A549 (cell line): ENCODE measurements around the gene CR2. TPM values are rescaled to one million over a fixed set of nuclear protein-coding genes. Genes with fewer than 3 reads are reported as not detected.

ENCODE experiments used
- ATAC-seq, 2 experiments: fragments of 200-7000 bp in 1 of 2; fragments of >200 bp in 1 of 2; cut with Nextera tagmentation in 1 of 2; cut with Tn5 transposase in 1 of 2; 3 replicates each; pipeline versions ENCODE4 v1.8.0 to v1.9.1; 2018 to 2020; ENCODE audit warnings: mild to moderate bottlenecking in 1 of 2, moderate library complexity in 1 of 2
- CTCF ChIA-PET: fragments of 300-600 bp; sonication (Branson Sonifier 250); formaldehyde crosslinking; extraction: SDS; loops from one replicate; lab custom pipeline; 2021; ENCODE audit warnings: antibody characterized with exemption, inconsistent platforms; lab: Yijun Ruan, JAX
- POLR2A ChIA-PET: fragments of 350-600 bp; formaldehyde crosslinking; extraction: SDS; loops from one replicate; lab custom pipeline; 2021; ENCODE audit warnings: antibody characterized with exemption, inconsistent platforms; lab: Yijun Ruan, JAX
- DNase-seq, 2 experiments: peaks; one replicate each; pipeline versions ENCODE4 v3.0.0 to v3.0.0-alpha.2; 2011 to 2016; ENCODE audit warnings: low read depth in 1 of 2, low spot score in 1 of 2
- FAIRE-seq: peaks from 2 replicates; lab custom pipeline; 2011; peaks lifted over from hg19 to GRCh38; lab: Jason Lieb, UNC
- H3K27ac ChIP-seq, 2 experiments: fragments of >200 bp; sonication (Bioruptor Twin); formaldehyde crosslinking; 3 replicates each; pipeline ENCODE4 v1.5.1; 2016 to 2017
- H3K4me1 ChIP-seq: fragments of >200 bp; sonication (Bioruptor Twin); formaldehyde crosslinking; 3 replicates; pipeline ENCODE4 v1.6.1; 2016
- H3K4me2 ChIP-seq: fragments of >200 bp; sonication (Bioruptor Twin); formaldehyde crosslinking; 3 replicates; pipeline ENCODE4 v1.6.1; 2016
- H3K4me3 ChIP-seq: fragments of >200 bp; sonication (Bioruptor Twin); formaldehyde crosslinking; 3 replicates; pipeline ENCODE4 v1.5.1; 2016
- H3K9me3 ChIP-seq: fragments of >200 bp; sonication (Bioruptor Twin); formaldehyde crosslinking; 3 replicates; pipeline ENCODE4 v1.6.1; 2016
- CBX8 ChIP-seq: fragments of 200-600 bp; sonication (generic); IDR thresholded peaks from 2 replicates; pipeline ENCODE4 v1.6.1; 2016
- EHMT2 ChIP-seq: fragments of 200-600 bp; sonication (generic); IDR thresholded peaks from 2 replicates; pipeline ENCODE4 v1.6.1; 2016; ENCODE audit warnings: antibody characterized with exemption, low read depth, mild to moderate bottlenecking, moderate library complexity
- FOSL2 ChIP-seq, 2 experiments: fragments of 450-650 bp in 1 of 2; fragments of >200 bp in 1 of 2; sonication (Bioruptor Twin) in 1 of 2; formaldehyde crosslinking; IDR thresholded peaks; 2 replicates each; pipeline versions ENCODE4 v1.5.0 to v1.6.1; 2016 to 2020; ENCODE audit warnings: mild to moderate bottlenecking in 1 of 2, moderate library complexity in 1 of 2
- GATA3 ChIP-seq: IDR thresholded peaks from 2 replicates; pipeline ENCODE4 v1.6.1; 2012; ENCODE audit warnings: borderline replicate concordance
- HDAC2 ChIP-seq: fragments of 200-600 bp; sonication (generic); IDR thresholded peaks from 2 replicates; pipeline ENCODE4 v1.6.1; 2016
- HEYL ChIP-seq: fragments of 250-450 bp; sonication (Bioruptor Pico); IDR thresholded peaks from 2 replicates; pipeline ENCODE4 v1.8.0; 2021; ENCODE audit warnings: mild to moderate bottlenecking, moderate library complexity
- HOXB5 ChIP-seq: fragments of 250-450 bp; sonication (Bioruptor Pico); IDR thresholded peaks from 2 replicates; pipeline ENCODE4 v1.5.0; 2020; ENCODE audit warnings: mild to moderate bottlenecking, moderate library complexity
- JUN ChIP-seq, 2 experiments: fragments of >200 bp; sonication (Bioruptor Twin); formaldehyde crosslinking; IDR thresholded peaks; 2 replicates in 1 of 2; 3 replicates in 1 of 2; pipeline ENCODE4 v1.6.1; 2016 to 2017
- JUNB ChIP-seq: fragments of >200 bp; sonication (Bioruptor Twin); formaldehyde crosslinking; IDR thresholded peaks from 2 replicates; pipeline ENCODE4 v1.6.1; 2016
- MAFK ChIP-seq: fragments of 450-650 bp; IDR thresholded peaks from 2 replicates; pipeline ENCODE4 v1.6.1; 2014; ENCODE audit not compliant: partially characterized antibody
- MAZ ChIP-seq: fragments of 150-350 bp; IDR thresholded peaks from 2 replicates; pipeline ENCODE4 v1.6.1; 2014; ENCODE audit warnings: antibody characterized with exemption, low read depth, low read length, borderline replicate concordance
- NR3C1 ChIP-seq: fragments of >200 bp; sonication (Bioruptor Twin); formaldehyde crosslinking; IDR thresholded peaks from 3 replicates; pipeline ENCODE4 v1.6.1; 2017
- PHF8 ChIP-seq: fragments of 200-600 bp; sonication (generic); IDR thresholded peaks from 2 replicates; pipeline ENCODE4 v1.6.1; 2016; ENCODE audit warnings: low read depth, mild to moderate bottlenecking, antibody characterized with exemption, moderate library complexity, borderline replicate concordance
- POLR2A ChIP-seq: IDR thresholded peaks from 2 replicates; pipeline ENCODE4 v1.6.1; 2012; ENCODE audit warnings: mild to moderate bottlenecking, low read length
- POLR2AphosphoS2 ChIP-seq: conservative IDR thresholded peaks from 2 replicates; pipeline ENCODE4 v1.6.1; 2012; ENCODE audit warnings: low read length, improper control_type of control experiment, inconsistent platforms
- RCOR1 ChIP-seq: fragments of 150-350 bp; IDR thresholded peaks from 2 replicates; pipeline ENCODE4 v1.6.1; 2014; ENCODE audit warnings: antibody characterized with exemption, low read length, low read depth
- RFX5 ChIP-seq: fragments of 450-650 bp; IDR thresholded peaks from 2 replicates; pipeline ENCODE4 v1.7.1; 2014; ENCODE audit warnings: antibody characterized with exemption, mild to moderate bottlenecking, moderate library complexity
- RNF2 ChIP-seq: fragments of 200-600 bp; sonication (generic); IDR thresholded peaks from 2 replicates; pipeline ENCODE4 v1.6.1; 2016; ENCODE audit warnings: low read depth, mild to moderate bottlenecking, antibody characterized with exemption, moderate library complexity, borderline replicate concordance
- SMC3 ChIP-seq: fragments of >200 bp; sonication (Bioruptor Twin); formaldehyde crosslinking; IDR thresholded peaks from 3 replicates; pipeline ENCODE4 v1.6.1; 2018; ENCODE audit warnings: inconsistent platforms
- TP53 ChIP-seq: fragments of 250-450 bp; sonication (Bioruptor Pico); IDR thresholded peaks from 2 replicates; pipeline ENCODE4 v1.5.0; 2021; ENCODE audit warnings: mild to moderate bottlenecking, moderate library complexity
- WGBS: methylation state at CpG from one replicate; pipeline ENCODE4 v1.1.6; 2017; ENCODE audit errors: missing lambda C conversion rate; 5-methylcytosine and 5-hydroxymethylcytosine counted together
- polyA plus RNA-seq, 4 experiments: library from polyadenylated mRNA; depleted of rRNA in 3 of 4; stranded (reverse); fragments of >200 nt; fragmentation: RNase III in 1 of 4; extraction: RNeasy Plus Mini Kit Qiagen cat#74134 plus additional on column Dnase treatment in 1 of 4; gene quantifications; 2 replicates in 3 of 4; 3 replicates in 1 of 4; pipeline ENCODE4 v1.2.3, GENCODE V29; 2011 to 2017
- TF ChIP-seq, protein P1 (sequence below): fragments of 150-350 bp; IDR thresholded peaks from 2 replicates; pipeline ENCODE4 v1.6.1; 2014; ENCODE audit warnings: low read depth, mild to moderate bottlenecking, low read length
- TF ChIP-seq, protein P2 (sequence below): fragments of 200-600 bp; sonication (generic); IDR thresholded peaks from 2 replicates; pipeline ENCODE4 v1.6.1; 2016; ENCODE audit warnings: antibody characterized with exemption, mild to moderate bottlenecking, moderate library complexity
- TF ChIP-seq, protein P3 (sequence below): fragments of 250-450 bp; sonication (Bioruptor Pico); IDR thresholded peaks from 2 replicates; pipeline ENCODE4 v1.5.0; 2021; ENCODE audit warnings: mild to moderate bottlenecking, moderate library complexity, borderline replicate concordance
- TF ChIP-seq, protein P4 (sequence below): fragments of >200 bp; sonication (Bioruptor Twin); formaldehyde crosslinking; IDR thresholded peaks from 2 replicates; pipeline ENCODE4 v1.6.1; 2016
- TF ChIP-seq, protein P5 (sequence below): IDR thresholded peaks from 2 replicates; pipeline ENCODE4 v1.6.1; 2012
- TF ChIP-seq, protein P6 (sequence below): IDR thresholded peaks from 2 replicates; pipeline ENCODE4 v1.6.1; 2012

CR2 gene
- polyA plus RNA-seq, 2 of the 4 experiments (the other 2 are of a cell fraction), result not detected

DNA sequence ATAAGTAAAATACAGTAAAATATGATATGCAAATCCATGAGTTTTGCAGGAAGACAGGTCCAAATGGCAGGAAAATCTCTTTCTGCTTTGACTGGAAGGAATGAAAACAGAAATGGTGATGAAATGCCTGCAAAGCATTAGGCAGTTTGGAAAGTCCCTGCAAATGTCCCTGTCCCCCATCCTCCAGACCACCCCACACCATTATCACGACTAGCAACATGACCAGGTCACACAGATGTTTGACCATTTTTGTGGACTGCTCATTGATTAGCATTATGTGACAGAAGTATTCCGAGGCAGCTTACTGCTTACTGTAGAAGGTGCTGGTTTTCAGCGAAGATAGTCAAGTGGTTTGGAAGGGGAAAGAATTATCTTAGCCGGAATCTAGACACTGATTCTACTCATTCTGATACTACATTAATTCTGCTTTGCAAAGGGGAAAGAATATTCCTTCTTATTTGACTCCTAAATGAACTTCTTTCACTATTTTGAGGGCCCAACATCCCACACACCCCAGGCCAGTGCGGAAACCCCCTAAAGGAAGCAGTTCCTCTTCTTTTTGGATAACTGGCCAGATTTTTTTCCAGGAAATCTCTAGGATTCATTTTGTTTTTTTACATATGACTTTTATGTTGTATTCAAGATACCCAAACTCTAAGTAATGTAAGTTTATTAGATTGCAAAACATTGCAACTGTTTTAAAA lies 9.5 kb upstream of the CR2 start:
- DNase-seq (no peak), FAIRE-seq (no peak), ATAC-seq (no peak)
- ChIA-PET CTCF (no interaction called here), POLR2A (no interaction called here)
- 47% methylated on average over 5 of the region's 5 CpGs for WGBS
- Histone ChIP-seq H3K4me3 (no peak overlapping the region), H3K27ac (no peak overlapping the region), H3K4me1 (no peaks in the 10 kb centered on the region), H3K4me2 (no peak overlapping the region), H3K9me3 (no peaks in the 10 kb centered on the region)
- TF ChIP-seq GATA3, result no peak
- TF ChIP-seq, protein P1, sequence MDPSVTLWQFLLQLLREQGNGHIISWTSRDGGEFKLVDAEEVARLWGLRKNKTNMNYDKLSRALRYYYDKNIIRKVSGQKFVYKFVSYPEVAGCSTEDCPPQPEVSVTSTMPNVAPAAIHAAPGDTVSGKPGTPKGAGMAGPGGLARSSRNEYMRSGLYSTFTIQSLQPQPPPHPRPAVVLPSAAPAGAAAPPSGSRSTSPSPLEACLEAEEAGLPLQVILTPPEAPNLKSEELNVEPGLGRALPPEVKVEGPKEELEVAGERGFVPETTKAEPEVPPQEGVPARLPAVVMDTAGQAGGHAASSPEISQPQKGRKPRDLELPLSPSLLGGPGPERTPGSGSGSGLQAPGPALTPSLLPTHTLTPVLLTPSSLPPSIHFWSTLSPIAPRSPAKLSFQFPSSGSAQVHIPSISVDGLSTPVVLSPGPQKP, result no peak
- TF ChIP-seq, protein P2, sequence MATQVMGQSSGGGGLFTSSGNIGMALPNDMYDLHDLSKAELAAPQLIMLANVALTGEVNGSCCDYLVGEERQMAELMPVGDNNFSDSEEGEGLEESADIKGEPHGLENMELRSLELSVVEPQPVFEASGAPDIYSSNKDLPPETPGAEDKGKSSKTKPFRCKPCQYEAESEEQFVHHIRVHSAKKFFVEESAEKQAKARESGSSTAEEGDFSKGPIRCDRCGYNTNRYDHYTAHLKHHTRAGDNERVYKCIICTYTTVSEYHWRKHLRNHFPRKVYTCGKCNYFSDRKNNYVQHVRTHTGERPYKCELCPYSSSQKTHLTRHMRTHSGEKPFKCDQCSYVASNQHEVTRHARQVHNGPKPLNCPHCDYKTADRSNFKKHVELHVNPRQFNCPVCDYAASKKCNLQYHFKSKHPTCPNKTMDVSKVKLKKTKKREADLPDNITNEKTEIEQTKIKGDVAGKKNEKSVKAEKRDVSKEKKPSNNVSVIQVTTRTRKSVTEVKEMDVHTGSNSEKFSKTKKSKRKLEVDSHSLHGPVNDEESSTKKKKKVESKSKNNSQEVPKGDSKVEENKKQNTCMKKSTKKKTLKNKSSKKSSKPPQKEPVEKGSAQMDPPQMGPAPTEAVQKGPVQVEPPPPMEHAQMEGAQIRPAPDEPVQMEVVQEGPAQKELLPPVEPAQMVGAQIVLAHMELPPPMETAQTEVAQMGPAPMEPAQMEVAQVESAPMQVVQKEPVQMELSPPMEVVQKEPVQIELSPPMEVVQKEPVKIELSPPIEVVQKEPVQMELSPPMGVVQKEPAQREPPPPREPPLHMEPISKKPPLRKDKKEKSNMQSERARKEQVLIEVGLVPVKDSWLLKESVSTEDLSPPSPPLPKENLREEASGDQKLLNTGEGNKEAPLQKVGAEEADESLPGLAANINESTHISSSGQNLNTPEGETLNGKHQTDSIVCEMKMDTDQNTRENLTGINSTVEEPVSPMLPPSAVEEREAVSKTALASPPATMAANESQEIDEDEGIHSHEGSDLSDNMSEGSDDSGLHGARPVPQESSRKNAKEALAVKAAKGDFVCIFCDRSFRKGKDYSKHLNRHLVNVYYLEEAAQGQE, result no peak
- TF ChIP-seq, protein P3, sequence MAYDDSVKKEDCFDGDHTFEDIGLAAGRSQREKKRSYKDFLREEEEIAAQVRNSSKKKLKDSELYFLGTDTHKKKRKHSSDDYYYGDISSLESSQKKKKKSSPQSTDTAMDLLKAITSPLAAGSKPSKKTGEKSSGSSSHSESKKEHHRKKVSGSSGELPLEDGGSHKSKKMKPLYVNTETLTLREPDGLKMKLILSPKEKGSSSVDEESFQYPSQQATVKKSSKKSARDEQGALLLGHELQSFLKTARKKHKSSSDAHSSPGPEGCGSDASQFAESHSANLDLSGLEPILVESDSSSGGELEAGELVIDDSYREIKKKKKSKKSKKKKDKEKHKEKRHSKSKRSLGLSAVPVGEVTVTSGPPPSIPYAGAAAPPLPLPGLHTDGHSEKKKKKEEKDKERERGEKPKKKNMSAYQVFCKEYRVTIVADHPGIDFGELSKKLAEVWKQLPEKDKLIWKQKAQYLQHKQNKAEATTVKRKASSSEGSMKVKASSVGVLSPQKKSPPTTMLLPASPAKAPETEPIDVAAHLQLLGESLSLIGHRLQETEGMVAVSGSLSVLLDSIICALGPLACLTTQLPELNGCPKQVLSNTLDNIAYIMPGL (CRISPR knock-in tag), result no peak
- TF ChIP-seq JUNB, result no peak
- TF ChIP-seq JUN (IDR thresholded peaks at IDR 0.05), result no peak
- no peak for TF ChIP-seq FOSL2 (IDR thresholded peaks at IDR 0.05)
- TF ChIP-seq FOSL2 (CRISPR knock-in tag; IDR thresholded peaks at IDR 0.05), result no peak
- TF ChIP-seq POLR2AphosphoS2, result no peak
- TF ChIP-seq MAFK, result no peak
- no peak for TF ChIP-seq EHMT2
- TF ChIP-seq HOXB5 (CRISPR knock-in tag), result no peak
- no peak for TF ChIP-seq RCOR1
- TF ChIP-seq HDAC2, result no peak
- no peak for TF ChIP-seq TP53
- no peak for TF ChIP-seq PHF8

DNA sequence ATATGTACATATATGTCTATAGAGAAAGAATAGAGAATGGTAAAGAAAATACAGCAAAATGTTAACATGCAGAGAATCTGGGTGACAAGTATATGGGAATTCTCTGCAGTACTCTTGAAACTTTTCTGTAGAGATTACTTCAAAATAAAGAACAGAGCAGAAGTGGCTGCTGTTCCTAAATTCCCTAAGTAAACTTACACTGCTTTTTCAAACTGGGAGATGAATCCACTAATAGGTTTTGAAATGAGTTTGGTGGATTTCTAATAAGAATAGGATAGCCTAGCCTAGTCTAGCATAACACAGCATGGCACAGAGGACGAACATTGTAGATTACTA lies 450 bp upstream of the CR2 start:
- WGBS, result 0% methylated on average over 1 of the region's 1 CpG
- no peak for DNase-seq
- Histone ChIP-seq H3K4me2 (peak overlapping the region; percentile 100), H3K27ac (no peak overlapping the region), H3K4me3 (peak overlapping the region; percentile 53), H3K9me3 (no peaks in the 10 kb centered on the region), H3K4me1 (peaks cover 5% of the 10 kb centered on the region; the same call in 1 of the 3 replicates)
- ATAC-seq, result peak in 1 of 2 experiments; percentile 60; a peak in 3 of 6 replicates
- CTCF ChIA-PET, result interaction anchor here (0.9 to 1.0 kb wide), 2 partner anchors 20 to 48 kb away, joined by 3 read pairs; no protein-coding TSS in a partner anchor
- FAIRE-seq, result no peak
- POLR2A ChIA-PET, result no interaction called here
- TF ChIP-seq EHMT2 (no peak), TP53 (no peak), PHF8 (no peak), SMC3 (no peak), RNF2 (no peak), RFX5 (no peak), HEYL (CRISPR knock-in tag) (no peak), GATA3 (no peak), RCOR1 (no peak), NR3C1 (no peak), CBX8 (no peak), POLR2A (no peak), MAZ (no peak)
- TF ChIP-seq, protein P4, sequence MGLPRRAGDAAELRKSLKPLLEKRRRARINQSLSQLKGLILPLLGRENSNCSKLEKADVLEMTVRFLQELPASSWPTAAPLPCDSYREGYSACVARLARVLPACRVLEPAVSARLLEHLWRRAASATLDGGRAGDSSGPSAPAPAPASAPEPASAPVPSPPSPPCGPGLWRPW, result no peak
- TF ChIP-seq, protein P5, sequence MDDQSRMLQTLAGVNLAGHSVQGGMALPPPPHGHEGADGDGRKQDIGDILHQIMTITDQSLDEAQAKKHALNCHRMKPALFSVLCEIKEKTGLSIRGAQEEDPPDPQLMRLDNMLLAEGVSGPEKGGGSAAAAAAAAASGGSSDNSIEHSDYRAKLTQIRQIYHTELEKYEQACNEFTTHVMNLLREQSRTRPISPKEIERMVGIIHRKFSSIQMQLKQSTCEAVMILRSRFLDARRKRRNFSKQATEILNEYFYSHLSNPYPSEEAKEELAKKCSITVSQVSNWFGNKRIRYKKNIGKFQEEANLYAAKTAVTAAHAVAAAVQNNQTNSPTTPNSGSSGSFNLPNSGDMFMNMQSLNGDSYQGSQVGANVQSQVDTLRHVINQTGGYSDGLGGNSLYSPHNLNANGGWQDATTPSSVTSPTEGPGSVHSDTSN, result no peak
- TF ChIP-seq, protein P6, sequence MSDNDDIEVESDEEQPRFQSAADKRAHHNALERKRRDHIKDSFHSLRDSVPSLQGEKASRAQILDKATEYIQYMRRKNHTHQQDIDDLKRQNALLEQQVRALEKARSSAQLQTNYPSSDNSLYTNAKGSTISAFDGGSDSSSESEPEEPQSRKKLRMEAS, result no peak
